ENCODE measurements around the gene SOCS4. TPM values are rescaled to one million over a fixed set of nuclear protein-coding genes. Genes with fewer than 3 reads are reported as not detected.

Gene SOCS4
- total and polyA plus RNA-seq, 2 experiments from 2014 or later: 17.7 to 24.9 TPM

- no peaks in the 10 kb centered on the region for H3K9me3 Mint-ChIP-seq
- H3K27ac Mint-ChIP-seq: peak within 1 kb of the TSS; percentile 100
- peaks cover 4% of the 10 kb centered on the region; the same call in 1 of the 2 replicates for H3F3A ChIP-seq (replicated peaks; ENCODE audit: low read depth)
- H3K36me3 Mint-ChIP-seq (ENCODE audit: low read depth): peaks cover 34% of the 10 kb centered on the region; the same call in 2 of the 3 replicates
- no peaks in the 10 kb centered on the region for H3K27me3 Mint-ChIP-seq (ENCODE audit: insufficient read depth, low read depth, poor library complexity)
- peaks cover 46% of the 10 kb centered on the region for H3K79me2 ChIP-seq (replicated peaks; ENCODE audit: insufficient read depth)
- peak within 1 kb of the TSS; percentile 88 for H3K4me3 Mint-ChIP-seq
- peak within 1 kb of the TSS; percentile 86 for H3K4me3 ChIP-seq
- ATAC-seq (peak; percentile 88), DNase-seq (ENCODE audit: low spot score) (peak; percentile 96)
- no peaks in the 10 kb centered on the region for H3K27me3 ChIP-seq (ENCODE audit: insufficient read depth)
- TF ChIP-seq EZH2phosphoT487 (IDR thresholded peaks at IDR 0.05; ENCODE audit: unreplicated experiment): no peak
- peak; percentile 95 for TF ChIP-seq CREB1 (CRISPR knock-in tag; IDR thresholded peaks at IDR 0.05; ENCODE audit: low read depth)
- TF ChIP-seq, protein P1, sequence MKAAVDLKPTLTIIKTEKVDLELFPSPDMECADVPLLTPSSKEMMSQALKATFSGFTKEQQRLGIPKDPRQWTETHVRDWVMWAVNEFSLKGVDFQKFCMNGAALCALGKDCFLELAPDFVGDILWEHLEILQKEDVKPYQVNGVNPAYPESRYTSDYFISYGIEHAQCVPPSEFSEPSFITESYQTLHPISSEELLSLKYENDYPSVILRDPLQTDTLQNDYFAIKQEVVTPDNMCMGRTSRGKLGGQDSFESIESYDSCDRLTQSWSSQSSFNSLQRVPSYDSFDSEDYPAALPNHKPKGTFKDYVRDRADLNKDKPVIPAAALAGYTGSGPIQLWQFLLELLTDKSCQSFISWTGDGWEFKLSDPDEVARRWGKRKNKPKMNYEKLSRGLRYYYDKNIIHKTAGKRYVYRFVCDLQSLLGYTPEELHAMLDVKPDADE (IDR thresholded peaks at IDR 0.05): peak; percentile 37; the same call in 1 of the 2 replicates
- TF ChIP-seq, protein P2, sequence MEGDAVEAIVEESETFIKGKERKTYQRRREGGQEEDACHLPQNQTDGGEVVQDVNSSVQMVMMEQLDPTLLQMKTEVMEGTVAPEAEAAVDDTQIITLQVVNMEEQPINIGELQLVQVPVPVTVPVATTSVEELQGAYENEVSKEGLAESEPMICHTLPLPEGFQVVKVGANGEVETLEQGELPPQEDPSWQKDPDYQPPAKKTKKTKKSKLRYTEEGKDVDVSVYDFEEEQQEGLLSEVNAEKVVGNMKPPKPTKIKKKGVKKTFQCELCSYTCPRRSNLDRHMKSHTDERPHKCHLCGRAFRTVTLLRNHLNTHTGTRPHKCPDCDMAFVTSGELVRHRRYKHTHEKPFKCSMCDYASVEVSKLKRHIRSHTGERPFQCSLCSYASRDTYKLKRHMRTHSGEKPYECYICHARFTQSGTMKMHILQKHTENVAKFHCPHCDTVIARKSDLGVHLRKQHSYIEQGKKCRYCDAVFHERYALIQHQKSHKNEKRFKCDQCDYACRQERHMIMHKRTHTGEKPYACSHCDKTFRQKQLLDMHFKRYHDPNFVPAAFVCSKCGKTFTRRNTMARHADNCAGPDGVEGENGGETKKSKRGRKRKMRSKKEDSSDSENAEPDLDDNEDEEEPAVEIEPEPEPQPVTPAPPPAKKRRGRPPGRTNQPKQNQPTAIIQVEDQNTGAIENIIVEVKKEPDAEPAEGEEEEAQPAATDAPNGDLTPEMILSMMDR (conservative IDR thresholded peaks at IDR 0.05; ENCODE audit: low read depth in 2 of 2): peak; percentile 65 to 92
- peak; percentile 98 for TF ChIP-seq POLR2AphosphoS5 (IDR thresholded peaks at IDR 0.05; ENCODE audit: low read depth)
- no peaks in the 10 kb centered on the region for H3K9me2 ChIP-seq (ENCODE audit: insufficient read depth)
- peak within 1 kb of the TSS; percentile 84; the same call in 1 of the 2 replicates for H2AFZ ChIP-seq
- peaks cover 26% of the 10 kb centered on the region for H3K4me1 Mint-ChIP-seq
- H4K20me1 ChIP-seq (replicated peaks; ENCODE audit: insufficient read depth): peaks cover 20% of the 10 kb centered on the region
- peak within 1 kb of the TSS; percentile 83 for H3K4me2 ChIP-seq
- peak within 1 kb of the TSS; percentile 97 for H3K27ac ChIP-seq (ENCODE audit: low read depth)
- peaks cover 17% of the 10 kb centered on the region for H3K4me1 ChIP-seq (ENCODE audit: insufficient read depth)
- H3K36me3 ChIP-seq (ENCODE audit: insufficient read depth): no peaks in the 10 kb centered on the region
These were observed 24.6 kb downstream of the SOCS4 start, which contains the start of gene MAPK1IP1L for GRCh38 chr14:55051423-55052268. MAPK1IP1L (plus strand) TSS chr14:55051647; CDS start chr14:55061684, 10,037 bp downstream.

- H3K4me1 ChIP-seq (ENCODE audit: insufficient read depth): peaks cover 17% of the 10 kb centered on the region
- Mint-ChIP-seq H3K27me3 (ENCODE audit: insufficient read depth, low read depth, poor library complexity) (no peaks in the 10 kb centered on the region), H3K4me1 (peaks cover 26% of the 10 kb centered on the region), H3K36me3 (ENCODE audit: low read depth) (peaks cover 36% of the 10 kb centered on the region; the same call in 2 of the 3 replicates), H3K9me3 (no peaks in the 10 kb centered on the region), H3K27ac (peak overlapping the region; percentile 100), H3K4me3 (peak overlapping the region; percentile 88)
- H3K27ac ChIP-seq (ENCODE audit: low read depth): peak overlapping the region; percentile 95
- DNase-seq (ENCODE audit: low spot score): peak; percentile 39
- H4K20me1 ChIP-seq (replicated peaks; ENCODE audit: insufficient read depth): peaks cover 25% of the 10 kb centered on the region
- no peaks in the 10 kb centered on the region for H3K36me3 ChIP-seq (ENCODE audit: insufficient read depth)
- H3K27me3 ChIP-seq (ENCODE audit: insufficient read depth): no peaks in the 10 kb centered on the region
- peaks cover 54% of the 10 kb centered on the region for H3K79me2 ChIP-seq (replicated peaks; ENCODE audit: insufficient read depth)
- H3K9me2 ChIP-seq (ENCODE audit: insufficient read depth): no peaks in the 10 kb centered on the region
- peak overlapping the region; percentile 86 for H3K4me3 ChIP-seq
- peaks cover 4% of the 10 kb centered on the region; the same call in 1 of the 2 replicates for H3F3A ChIP-seq (replicated peaks; ENCODE audit: low read depth)
- no peak overlapping the region for H2AFZ ChIP-seq
- peak; percentile 2; the same call in 2 of the 3 replicates for ATAC-seq
- H3K4me2 ChIP-seq: peak overlapping the region; percentile 83
- TF ChIP-seq, protein P3, sequence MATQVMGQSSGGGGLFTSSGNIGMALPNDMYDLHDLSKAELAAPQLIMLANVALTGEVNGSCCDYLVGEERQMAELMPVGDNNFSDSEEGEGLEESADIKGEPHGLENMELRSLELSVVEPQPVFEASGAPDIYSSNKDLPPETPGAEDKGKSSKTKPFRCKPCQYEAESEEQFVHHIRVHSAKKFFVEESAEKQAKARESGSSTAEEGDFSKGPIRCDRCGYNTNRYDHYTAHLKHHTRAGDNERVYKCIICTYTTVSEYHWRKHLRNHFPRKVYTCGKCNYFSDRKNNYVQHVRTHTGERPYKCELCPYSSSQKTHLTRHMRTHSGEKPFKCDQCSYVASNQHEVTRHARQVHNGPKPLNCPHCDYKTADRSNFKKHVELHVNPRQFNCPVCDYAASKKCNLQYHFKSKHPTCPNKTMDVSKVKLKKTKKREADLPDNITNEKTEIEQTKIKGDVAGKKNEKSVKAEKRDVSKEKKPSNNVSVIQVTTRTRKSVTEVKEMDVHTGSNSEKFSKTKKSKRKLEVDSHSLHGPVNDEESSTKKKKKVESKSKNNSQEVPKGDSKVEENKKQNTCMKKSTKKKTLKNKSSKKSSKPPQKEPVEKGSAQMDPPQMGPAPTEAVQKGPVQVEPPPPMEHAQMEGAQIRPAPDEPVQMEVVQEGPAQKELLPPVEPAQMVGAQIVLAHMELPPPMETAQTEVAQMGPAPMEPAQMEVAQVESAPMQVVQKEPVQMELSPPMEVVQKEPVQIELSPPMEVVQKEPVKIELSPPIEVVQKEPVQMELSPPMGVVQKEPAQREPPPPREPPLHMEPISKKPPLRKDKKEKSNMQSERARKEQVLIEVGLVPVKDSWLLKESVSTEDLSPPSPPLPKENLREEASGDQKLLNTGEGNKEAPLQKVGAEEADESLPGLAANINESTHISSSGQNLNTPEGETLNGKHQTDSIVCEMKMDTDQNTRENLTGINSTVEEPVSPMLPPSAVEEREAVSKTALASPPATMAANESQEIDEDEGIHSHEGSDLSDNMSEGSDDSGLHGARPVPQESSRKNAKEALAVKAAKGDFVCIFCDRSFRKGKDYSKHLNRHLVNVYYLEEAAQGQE (IDR thresholded peaks at IDR 0.05; ENCODE audit: unreplicated experiment): no peak
- TF ChIP-seq EZH2phosphoT487 (IDR thresholded peaks at IDR 0.05; ENCODE audit: unreplicated experiment) (no peak), NANOG (IDR thresholded peaks at IDR 0.05; ENCODE audit: borderline replicate concordance) (no peak), POLR2AphosphoS5 (IDR thresholded peaks at IDR 0.05; ENCODE audit: low read depth) (no peak), CREB1 (CRISPR knock-in tag; IDR thresholded peaks at IDR 0.05; ENCODE audit: low read depth) (no peak)
- TF ChIP-seq, protein P2 (conservative IDR thresholded peaks at IDR 0.05; ENCODE audit: low read depth in 2 of 2): no peak
These were observed 25.4 kb downstream of the SOCS4 start for GRCh38 chr14:55052269-55052930.

Data from GM23338 (cell line).